Activated T-cell treated with anti-CD3 and anti-CD28 coated beads for 24 hours (primary cell): Measurements from ENCODE around the gene NUDT16L1.

Source experiments
- DNase-seq: peaks from one replicate; pipeline ENCODE4 v3.0.0-alpha.2; 2020; ENCODE audit warnings: low read depth

Gene NUDT16L1

DNA sequence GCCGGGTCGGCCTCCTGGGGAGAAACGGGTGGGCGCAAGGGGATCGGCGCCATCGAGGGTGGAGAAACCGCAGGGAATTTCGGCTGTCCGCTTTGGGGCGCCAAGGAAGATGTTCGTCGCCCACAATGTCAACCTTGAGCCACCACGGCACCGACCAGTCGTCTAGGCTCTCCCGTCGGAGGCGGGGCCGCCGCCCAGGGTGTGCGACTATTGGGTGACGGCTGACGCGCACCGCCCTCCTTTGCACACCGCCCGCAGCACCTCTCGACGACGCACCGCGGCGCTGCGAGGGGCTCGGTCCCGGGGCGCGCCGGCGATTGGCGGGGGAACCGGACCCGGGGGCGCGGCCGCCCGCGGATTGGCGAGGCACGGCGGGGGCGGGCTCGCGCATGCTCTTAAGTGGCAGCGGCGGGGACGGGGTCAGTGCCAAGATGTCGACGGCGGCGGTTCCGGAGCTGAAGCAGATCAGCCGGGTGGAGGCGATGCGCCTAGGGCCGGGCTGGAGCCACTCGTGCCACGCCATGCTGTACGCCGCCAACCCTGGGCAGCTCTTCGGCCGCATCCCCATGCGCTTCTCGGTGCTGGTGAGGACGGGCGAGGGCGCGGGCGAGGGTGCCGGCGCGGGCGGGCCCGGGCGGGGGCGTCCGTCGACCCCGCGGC is at the start of gene NUDT16L1:
TSS of gene NUDT16L1 (plus strand) at position 267 of the 660 bp plus-strand sequence. CDS start at position 432, 165 bp downstream.
- DNase-seq: peak; percentile 97

GRCh38 chr16:4646773-4647643 is 46.4 kb upstream of the NUDT16L1 start:
- DNase-seq: no peak

- DNase-seq: no peak
These were observed 45.8 kb upstream of the NUDT16L1 start for GRCh38 chr16:4647644-4647980.

DNA sequence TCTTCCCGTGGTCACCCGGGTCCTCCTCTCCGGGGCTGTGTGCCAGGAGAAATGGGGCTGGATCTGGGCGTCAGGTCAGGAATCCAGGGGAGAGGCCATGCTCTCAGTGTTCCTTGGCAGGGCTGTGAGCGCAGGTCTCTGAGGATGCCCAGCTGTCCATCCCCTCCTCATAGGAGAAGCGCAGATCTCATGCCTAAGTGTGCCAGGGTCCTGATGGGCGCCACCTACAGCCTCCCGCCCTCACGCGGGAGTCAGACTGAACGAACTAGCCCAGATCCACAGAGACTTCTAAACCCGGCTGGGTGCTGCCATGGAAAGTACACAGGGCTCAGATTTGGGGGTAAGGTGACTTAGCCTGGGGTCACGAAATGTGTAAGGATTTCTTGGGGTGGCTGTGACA is 44.4 kb upstream of the NUDT16L1 start:
- no peak for DNase-seq

DNA sequence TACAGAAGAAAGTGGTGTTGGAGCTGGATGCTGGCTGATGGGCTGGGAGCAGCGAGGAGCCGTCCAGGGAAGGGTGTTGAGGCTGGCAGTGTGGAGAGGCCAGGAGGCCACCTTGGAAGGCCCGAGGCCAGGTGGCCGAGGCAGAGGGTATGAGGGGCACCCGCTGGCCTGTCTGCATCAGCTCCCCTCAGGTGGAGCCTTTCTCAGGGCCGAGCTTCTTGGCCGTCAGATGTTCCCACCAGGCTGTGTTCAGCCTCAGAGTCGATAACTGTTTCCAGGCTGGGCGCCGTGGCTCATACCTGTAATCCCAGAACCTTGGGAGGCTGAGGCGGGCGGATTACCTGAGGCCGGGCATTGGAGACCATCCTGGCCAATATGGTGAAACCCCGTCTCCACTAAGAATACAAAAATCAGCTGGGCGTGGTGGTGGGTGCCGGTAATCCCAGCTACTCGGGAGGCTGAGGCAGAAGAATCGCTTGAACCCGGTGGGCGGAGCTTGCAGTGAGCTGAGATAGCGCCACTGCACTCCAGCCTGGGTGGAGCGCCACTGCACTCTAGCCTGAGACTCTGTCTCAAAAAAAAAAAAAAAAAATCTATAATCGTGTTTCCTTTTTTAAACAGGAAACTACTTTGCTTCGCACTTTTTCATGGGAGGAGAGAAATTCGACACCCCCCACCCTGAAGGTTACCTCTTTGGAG is 43.5 kb upstream of the NUDT16L1 start:
- no peak for DNase-seq

GRCh38 chr16:4650443-4651074 is 42.8 kb upstream of the NUDT16L1 start:
- peak; percentile 70 for DNase-seq

DNA sequence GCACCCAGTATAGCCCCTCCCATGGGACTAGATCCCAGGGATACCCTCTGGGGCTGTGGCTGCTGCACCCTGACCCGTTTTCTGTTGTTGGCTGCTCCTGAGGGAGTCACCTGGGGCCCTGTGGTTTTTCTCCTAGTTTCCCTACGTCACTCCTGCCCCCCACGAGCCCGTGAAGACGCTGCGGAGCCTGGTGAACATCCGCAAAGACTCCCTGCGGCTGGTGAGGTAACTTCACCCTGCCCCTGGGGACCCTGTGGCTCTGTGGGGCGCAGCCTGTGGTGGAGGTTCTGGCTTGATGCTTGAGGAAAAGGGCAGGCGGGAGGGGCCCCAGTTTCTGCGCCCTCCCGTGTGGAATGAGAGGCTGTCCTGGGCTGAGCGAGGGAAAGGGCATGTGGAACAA is 41.5 kb upstream of the NUDT16L1 start:
- DNase-seq: no peak

DNA sequence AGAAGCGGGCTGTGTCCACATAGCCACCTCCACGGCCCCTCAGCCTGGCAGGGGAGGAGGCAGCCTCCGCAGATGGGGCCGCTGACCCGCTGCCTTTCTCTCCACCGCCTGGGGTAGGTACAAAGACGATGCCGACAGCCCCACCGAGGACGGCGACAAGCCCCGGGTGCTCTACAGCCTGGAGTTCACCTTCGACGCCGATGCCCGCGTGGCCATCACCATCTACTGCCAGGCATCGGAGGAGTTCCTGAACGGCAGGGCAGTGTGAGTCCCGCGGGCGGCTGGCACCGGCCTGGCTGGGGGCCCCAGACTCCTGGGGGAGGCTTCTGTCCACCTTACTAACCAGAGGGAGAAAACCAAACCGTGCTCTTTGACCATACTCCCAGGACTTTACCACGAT is 40.8 kb upstream of the NUDT16L1 start:
- DNase-seq: no peak

DNA sequence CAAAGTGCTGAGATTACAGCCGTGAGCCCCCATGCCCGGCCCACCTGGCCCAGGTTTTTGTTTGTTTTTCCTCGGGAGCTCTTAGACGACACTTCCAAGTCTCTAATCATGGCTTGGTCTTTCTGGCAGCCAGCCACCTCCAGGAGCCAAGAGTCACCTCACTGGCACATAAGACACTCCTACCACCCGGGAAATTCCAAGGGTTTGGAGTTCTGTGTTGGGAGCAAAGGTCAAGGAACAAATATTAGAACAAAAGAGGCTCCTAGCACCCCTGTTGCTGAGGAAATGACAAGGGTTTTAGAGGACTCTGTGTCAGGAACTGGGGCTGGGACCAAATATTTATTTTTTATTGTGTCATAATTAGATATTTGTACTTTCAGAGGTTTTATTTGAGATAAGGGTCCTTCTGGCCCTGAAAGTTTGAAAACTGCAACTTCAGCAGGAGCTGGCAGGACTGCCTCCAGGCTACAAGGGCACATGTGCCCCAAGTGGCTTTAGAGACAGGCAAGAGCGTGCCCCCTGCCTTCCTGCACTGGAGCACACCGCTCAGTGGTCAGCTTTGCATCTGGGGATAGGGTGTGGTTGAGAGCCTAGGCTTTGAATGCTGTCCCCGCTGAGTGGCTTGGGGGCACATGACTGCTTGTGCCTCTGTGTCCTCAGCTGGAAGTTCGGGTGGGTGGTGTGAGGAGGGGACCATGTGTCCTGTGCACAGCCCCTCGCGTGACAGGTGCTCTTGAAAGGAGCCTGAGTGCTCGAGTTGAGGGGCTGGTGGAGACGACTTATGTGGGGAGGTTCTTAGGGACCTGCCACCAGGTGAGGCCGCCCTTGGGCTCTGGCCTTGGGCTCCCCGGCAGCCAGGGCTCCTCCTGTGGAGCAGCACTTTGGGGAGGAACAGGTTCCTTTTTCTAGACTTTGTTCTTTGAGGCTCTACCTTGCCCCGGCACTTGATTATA is 39.1 kb upstream of the NUDT16L1 start:
- no peak for DNase-seq

DNA sequence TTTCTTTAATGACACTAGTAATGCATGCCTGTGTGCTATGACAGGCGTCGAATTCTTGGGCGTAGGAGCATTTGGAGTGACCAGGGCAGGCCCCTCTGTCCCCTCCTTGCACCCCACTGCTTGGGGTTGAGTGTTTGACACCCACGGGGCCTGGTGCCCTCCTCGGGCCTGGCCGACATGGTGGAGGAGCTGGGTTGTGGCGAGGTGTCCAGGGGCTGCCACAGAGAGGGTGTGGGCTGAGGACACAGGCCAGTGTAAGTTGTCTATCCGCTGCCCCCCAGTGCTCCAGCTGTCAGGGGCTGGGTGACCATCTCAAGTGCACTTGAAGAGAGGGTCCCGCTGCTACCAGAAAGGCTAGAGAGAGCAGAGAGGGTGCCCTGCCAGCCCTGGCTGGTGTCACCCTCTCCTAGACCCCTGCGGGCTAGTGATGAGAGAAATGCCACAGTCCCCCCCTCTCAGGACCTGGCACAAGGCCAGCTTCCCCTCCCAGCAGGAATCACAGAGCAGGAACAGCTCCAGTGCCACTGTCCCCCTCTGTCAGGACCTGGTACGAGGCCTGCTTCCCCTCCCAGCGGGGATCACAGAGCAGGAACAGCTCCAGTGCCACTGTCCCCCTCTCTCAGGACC is 38.3 kb upstream of the NUDT16L1 start:
- no peak for DNase-seq

DNA sequence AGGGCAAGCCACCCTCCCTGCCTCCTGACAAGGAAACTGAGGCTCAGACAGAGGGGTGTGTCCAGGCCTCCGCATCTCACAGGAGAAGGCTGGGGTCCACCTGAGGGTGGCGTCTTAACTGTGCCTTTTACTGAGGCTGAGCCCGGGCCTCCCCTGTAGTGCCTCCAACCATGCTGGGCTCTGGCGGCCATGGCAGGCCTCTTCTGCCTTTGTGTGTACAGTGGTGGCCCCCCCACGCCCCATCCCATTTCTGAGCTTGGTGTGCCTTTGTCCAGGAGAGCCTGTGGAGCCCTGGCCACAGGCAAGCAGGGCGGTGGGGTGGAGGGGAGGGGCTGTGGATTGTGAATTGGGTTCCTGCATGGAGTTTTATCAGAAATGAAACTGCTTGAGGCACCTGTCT is 37.6 kb upstream of the NUDT16L1 start:
- no peak for DNase-seq

GRCh38 chr16:4656221-4656620 is 37.1 kb upstream of the NUDT16L1 start:
- DNase-seq: no peak

DNA sequence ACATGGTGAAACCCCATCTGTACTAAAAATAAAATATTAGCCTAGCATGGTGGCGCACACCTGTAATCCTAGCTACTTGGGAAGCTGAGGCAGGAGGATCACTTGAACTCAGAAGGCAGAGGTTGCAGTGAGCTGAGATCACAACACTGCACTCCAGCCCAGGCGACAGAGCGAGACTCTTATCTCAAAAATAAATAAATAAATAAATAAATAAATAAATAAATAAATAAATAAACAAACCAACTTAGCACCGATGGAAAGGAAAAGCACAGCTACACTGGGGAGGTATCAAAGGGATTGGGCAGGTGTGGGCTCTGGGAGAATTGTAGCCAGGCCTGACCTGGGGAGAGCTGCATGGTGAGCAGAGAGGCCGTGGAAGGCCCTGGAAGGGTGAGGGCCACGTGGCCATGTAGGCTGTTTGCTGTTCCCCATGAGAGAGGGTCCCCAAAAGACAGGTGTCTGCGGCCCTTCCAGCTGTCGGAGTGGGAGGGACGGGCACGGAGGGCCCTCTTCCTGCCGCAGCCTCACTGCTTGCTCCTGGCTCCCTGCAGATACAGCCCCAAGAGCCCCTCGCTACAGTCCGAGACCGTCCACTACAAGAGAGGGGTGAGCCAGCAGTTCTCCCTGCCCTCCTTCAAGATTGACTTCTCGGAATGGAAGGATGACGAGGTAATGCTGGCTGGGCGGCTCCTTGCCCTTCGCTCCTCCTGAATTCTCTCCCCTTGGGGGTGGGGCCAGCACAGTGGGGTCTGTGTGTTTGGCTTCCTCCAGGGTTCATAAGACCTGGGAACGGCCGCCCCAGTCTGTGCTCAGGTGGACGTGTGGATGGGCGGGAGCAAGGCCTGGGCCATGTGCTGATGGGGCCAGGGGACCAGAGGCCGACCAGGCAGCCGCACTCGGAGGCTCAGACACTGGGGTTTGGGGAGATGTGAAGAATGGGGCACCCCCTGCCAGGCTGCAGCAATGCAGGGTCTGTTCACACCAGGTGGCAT is 36.4 kb upstream of the NUDT16L1 start:
- DNase-seq: no peak

GRCh38 chr16:4659363-4660353 is 33.7 kb upstream of the NUDT16L1 start:
- no peak for DNase-seq

DNA sequence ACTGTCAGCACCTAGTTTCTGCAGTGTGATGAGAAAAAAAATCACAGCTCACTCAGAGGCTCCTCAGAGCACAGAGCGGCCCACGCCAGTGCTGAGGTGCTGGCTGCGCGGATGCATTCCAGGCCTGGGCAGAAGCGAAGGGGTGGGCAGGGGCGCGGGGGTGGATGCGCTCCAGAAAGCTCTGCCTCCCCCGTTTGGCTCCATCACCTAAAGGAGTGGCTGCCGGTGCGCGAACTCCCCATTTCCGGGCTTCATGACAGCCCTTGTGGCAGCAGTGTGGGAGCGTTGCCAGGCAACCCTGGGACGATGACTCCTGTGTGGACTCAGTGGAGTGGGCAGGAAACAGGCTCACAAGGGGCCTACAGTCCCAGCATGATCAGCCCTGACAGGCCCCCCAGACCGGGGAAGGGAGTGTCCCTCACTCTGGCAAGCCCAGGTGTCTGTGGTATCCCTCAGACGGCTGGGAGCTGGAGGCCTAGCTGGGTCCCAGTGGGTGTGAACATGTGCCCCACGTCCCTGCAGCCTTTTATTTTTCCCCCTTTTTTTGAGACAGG is 32.8 kb upstream of the NUDT16L1 start:
- peak; percentile 57 for DNase-seq

DNA sequence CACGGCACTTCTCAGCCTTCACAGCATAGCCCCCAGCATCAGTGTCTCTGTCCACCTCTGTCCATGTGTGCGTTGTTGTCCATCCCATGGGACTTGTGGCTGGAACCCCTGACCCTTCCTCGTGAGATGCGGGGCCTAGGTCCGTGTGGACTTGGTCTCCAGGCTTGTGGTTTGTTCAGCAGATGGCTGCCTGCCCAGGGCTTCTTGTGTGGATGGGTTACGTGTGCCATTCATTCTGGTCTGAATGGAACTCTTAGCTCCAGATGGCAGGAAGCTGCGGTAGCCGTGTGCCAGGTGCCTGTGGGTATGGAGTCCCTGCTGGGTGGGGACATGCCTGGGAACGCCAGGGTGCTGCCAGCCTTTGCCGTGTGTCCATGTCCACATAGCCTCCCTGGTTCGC is 31.7 kb upstream of the NUDT16L1 start:
- DNase-seq: no peak

DNA sequence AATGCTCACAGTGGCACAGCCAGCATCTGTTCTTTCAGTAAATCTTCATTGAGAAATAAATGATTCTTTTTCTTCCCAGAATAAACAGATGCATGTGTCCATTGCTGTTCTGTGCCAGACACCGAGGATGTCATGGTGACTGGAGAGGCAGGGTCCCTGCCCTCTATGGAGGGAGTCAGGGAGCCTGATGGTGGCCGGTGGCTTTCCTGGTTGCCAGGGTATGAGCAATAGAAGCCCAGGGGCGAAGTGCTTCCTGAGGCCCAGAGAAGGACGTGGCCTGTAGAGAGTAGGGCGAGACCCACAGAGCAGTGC is 29.9 kb upstream of the NUDT16L1 start:
- DNase-seq: no peak

- DNase-seq: no peak
These were observed 29.4 kb upstream of the NUDT16L1 start for GRCh38 chr16:4663777-4664465.
